Upper lobe of left lung (tissue), 4 donors: Measurements from ENCODE around the gene GYPB.
"Not testable (repeated sequence)": the region's sequence is repeated elsewhere in the genome, so short reads cannot be mapped to it uniquely, and the experiment has no call there.

Experiments used
- CTCF ChIP-seq, 6 experiments: fragments of 450-650 bp in 4 of 6; fragments of 200-600 bp in 2 of 6; sonication (generic) in 2 of 6; IDR thresholded peaks; one replicate each; pipeline ENCODE4 v1.5.1; 2016 to 2019; ENCODE audit warnings: antibody characterized with exemption in 6 of 6
- POLR2A ChIP-seq, 4 donors: fragments of 450-650 bp; IDR thresholded peaks; one replicate each; pipeline ENCODE4 v1.5.1; 2016 to 2017; ENCODE audit warnings: antibody characterized with exemption in 4 of 4, mild to moderate bottlenecking in 2 of 4

GRCh38 chr4:144003205-144003889, 15.8 kb downstream of the GYPB start:
- TF ChIP-seq CTCF, POLR2A (IDR thresholded peaks at IDR 0.05): not testable (repeated sequence)
